Limb (tissue), 2 donors: ENCODE measurements around the gene ESRRB.

Source experiments
- DNase-seq, 2 donors: peaks; one replicate each; pipeline ENCODE4 v3.0.0-alpha.2; 2016; ENCODE audit errors: extremely low spot score in 2 of 2

Gene ESRRB

DNA sequence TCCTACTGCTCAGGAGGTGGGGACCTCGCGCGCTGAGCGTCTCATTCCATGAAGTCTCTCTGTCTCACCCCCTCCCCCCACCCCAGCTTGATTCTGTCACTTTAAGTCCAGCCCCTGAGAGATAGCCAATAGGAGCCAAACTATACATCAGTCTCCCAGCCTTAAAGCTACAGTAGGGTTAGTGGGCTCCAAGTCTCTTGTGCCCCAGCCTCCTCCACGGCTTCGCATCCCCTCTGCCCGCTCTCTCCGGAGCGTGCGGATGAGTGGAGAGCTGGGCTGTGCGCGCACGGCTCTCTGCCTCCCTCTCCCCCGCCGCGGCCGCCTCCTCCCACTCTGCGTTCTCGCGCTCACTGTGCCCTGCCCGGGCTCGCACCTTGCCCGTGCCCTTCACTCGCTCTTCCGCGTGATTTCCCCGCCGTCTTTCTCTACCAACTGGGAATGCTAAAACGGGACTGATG is at the start of gene ESRRB:
Gene ESRRB (plus strand): TSS at position 191 of the 458 bp plus-strand sequence. CDS start 265 bp downstream, at position 456.
- DNase-seq, result peak in 1 of 2 donors; percentile 53

- no peak for DNase-seq
Measured at GRCh38 chr14:76326918-76327689, 48.8 kb upstream of the ESRRB start.

- DNase-seq, result no peak
Measured at GRCh38 chr14:76328457-76329137, 47.3 kb upstream of the ESRRB start.

GRCh38 chr14:76329154-76329928 is 46.6 kb upstream of the ESRRB start:
- peak in 1 of 2 donors; percentile 59 for DNase-seq

- no peak for DNase-seq
Measured at GRCh38 chr14:76329951-76330350, 46.0 kb upstream of the ESRRB start.

- no peak for DNase-seq
Measured at GRCh38 chr14:76330411-76331327, 45.3 kb upstream of the ESRRB start.

DNA sequence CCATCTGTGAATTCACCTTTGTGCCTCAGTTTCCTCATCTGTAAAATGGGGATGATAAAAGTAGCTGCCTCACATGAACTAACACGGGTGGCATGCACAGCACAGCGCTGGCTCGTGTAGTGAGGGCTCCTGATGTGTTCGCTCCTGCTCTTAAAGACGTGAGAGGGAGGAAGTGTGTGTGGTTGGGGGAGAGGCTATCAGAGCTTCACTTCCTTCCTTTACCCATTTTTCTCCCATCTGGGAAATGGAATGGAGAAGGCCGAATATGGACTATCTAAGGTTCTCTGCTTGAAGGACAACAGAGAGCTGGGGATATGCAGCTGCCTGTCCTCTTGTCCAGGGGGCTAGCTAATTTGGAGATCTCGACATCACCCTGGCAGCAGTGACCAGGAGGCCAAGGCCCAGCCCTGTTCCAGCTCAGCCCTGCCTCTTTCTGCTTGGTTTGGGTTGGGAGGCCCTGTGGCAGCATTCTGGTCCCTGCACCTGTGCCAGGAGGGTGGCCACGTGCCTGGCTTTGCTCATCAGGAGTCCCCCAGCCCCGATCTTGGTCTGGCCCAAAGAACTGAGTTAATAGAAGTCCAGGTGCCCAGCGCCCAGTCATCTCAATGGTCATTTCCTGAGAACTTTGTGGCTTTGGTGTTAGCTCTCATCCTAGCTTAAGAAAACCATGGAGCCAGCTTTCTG is 44.5 kb upstream of the ESRRB start:
- DNase-seq, result no peak

GRCh38 chr14:76333664-76334063 is 42.3 kb upstream of the ESRRB start:
- no peak for DNase-seq

DNA sequence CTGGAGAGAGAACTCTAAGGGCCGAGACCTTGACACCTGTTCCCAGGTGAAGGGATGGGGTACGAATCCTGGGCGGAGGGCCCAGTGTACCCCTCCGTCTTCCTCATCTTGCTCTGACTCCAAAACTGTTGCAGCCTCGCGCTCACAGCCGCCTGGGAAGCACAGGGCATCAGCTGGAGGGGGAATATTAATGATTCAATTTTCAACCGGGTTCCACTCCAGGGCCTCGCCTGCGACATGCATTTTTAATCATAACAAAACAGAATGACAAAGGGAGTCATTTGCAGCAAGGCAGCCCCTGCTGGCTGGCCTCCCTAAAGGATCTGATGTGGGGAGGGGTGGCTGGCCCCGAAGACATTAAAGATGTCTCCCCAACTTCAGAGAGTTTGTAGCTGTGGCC is 41.6 kb upstream of the ESRRB start:
- DNase-seq, result no peak

DNA sequence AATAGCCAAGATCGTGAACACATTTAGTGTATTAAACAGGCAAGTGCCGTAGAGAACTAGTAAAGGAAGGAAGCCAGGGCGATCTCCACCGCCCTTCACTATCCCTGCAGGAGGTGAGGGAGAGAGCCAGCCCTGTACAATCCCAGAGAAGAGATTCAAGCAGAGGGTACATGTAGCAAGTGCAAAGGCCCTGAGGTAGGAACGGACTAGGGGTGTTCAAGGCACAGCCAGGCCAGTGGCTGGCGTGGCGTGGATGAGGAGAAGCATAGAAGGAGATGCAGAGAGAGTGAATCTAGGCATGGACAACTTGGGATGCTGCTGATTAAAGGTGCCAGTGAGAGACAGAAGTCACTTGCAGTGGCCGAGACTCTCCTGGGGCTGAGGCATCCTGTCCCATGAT is 39.1 kb upstream of the ESRRB start:
- no peak for DNase-seq

DNA sequence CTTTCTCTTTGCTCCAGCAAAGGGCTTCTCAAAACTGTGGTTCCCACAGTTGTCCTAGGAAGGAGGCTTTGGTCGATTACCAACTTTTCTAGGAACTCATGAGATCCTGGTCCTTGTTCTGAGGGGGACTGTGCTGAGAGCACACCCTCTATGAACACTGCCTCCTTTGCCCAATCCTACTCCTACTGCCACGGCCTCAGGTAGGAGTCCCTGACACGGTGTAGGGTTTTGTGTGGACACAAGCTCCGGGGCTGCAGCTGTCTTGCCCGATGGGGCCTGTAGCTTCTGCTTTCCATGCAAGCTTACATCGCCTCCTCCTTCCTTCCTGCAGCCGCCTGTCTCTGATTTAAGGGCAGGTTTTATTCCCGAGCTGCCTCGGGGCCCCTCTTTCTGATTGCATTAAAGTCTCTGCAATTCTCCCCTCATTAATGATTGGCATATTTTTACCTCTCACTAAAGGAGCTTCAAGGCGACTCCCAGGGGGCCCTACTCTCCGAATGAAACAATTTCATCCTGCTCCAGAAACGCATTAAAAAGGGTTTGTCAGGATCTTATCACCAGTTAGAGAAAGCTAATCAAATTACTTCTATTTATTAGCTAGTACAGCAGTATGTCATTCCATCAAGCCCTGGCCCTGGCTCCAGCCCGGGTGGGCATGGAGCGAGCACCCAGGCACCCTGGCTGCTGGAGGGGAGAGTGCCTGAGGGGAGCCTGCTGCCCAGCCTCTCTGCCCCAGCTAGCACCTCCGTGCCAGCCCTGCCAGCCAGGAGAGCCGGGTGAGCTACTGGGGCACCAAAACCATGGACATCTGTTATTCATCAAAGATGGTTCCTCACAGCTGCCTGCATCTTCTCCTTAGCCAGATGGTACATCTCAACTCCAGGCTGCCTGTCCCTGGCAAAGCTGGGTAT is 38.0 kb upstream of the ESRRB start:
- no peak for DNase-seq

GRCh38 chr14:76339728-76340615 is 36.0 kb upstream of the ESRRB start:
- no peak for DNase-seq

DNA sequence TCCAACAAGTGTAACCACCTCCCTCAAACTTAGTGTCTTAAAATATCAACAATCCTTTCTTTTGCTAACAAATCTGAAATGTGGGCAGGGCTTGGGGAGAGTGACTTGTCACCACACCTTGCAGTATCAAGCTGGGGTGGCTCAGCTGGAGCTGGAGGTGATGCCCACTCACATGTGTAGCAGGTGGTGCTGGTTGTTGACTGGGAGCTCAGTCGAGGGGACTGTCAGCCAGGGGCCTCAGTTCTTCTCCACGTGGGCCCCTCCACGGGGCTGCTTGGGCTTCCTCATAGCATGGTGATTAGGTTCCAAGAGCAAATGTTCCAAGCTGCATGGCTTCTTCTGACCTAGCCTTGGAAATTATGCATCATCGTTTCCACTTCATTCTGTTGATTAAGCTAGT is 32.6 kb upstream of the ESRRB start:
- no peak for DNase-seq

DNA sequence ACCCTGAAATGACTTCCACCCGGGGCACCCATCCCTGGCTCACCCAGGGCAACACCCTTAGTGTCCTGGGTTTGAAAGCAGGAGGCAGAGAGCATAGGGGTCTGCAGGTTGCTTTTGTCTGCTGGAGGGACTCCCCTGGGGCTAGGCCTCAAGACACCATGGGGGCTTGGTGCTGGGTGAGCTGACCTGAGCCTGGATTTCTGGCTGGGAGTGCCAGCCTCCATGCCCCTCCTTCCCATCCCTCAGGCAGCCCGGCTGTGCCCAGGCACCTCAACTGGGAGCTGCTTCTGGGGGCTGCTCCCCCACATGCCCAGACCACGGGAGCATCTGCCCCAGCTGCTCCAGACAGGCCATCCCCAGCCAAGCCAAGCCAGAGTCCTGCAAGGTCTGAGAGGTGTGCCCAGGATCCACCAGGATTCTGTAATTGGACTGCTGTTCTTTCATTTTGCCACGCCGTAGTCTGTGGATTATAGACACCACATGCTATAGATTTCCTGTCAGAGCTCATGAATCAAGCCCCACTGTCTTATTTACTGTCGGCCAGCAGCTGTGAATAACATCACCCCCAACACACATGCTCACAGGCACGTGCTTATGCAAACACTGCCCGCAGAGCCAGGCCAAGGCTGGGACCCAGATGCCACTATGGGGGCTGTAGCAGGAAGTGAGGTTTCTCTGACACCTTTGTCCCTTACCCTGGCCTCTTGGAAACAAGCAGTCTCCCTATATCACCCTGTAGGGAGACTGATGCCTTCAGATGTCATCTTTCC is 29.4 kb upstream of the ESRRB start:
- peak; percentile 40 to 46 for DNase-seq

GRCh38 chr14:76348898-76349297 is 27.0 kb upstream of the ESRRB start:
- peak in 1 of 2 donors; percentile 5 for DNase-seq

GRCh38 chr14:76349993-76350392 is 25.9 kb upstream of the ESRRB start:
- no peak for DNase-seq

- no peak for DNase-seq
Measured at GRCh38 chr14:76350671-76351070, 25.3 kb upstream of the ESRRB start.

- no peak for DNase-seq
Measured at GRCh38 chr14:76351941-76352340, 24.0 kb upstream of the ESRRB start.
